Dendritic cell treated with granulocyte-macrophage colony-stimulating factor and Interleukin-4, amounts not matched to agents 40 ng/mL and 50 ng/mL, for 4 days (primary cell): Measurements from ENCODE around the gene NAPA.
"Not testable (repeated sequence)": the region's sequence is repeated elsewhere in the genome, so short reads cannot be mapped to it uniquely, and the experiment has no call there.

Source experiments
- H3K27ac Mint-ChIP-seq: one replicate; pipeline ENCODE4 v1.8.0; 2022; ENCODE audit warnings: mild to moderate bottlenecking, mixed read lengths
- H3K27me3 Mint-ChIP-seq: one replicate; pipeline ENCODE4 v1.8.0; 2022; ENCODE audit warnings: mild to moderate bottlenecking, mixed read lengths
- H3K36me3 Mint-ChIP-seq: one replicate; pipeline ENCODE4 v1.8.0; 2022; ENCODE audit warnings: low read depth, mixed read lengths
- H3K4me1 Mint-ChIP-seq: one replicate; pipeline ENCODE4 v1.8.0; 2022; ENCODE audit warnings: low read depth, mixed read lengths
- H3K4me3 Mint-ChIP-seq: one replicate; pipeline ENCODE4 v1.8.0; 2022; ENCODE audit warnings: mild to moderate bottlenecking, moderate library complexity, mixed read lengths
- H3K9me3 Mint-ChIP-seq: one replicate; pipeline ENCODE4 v1.8.0; 2022; ENCODE audit warnings: mixed read lengths
- intact Hi-C: fragments of 100-400 bp; cut with micrococcal nuclease; formaldehyde crosslinking; loops from one replicate; pipeline ENCODE4 v1.15.0; 2022

NAPA gene

GRCh38 chr19:47492137-47492533 lies 22.7 kb downstream of the NAPA start:
- Mint-ChIP-seq H3K4me1 (peaks cover 19% of the 10 kb centered on the region), H3K4me3 (no peak overlapping the region), H3K27ac (no peak overlapping the region), H3K27me3 (no peaks in the 10 kb centered on the region), H3K9me3 (no peaks in the 10 kb centered on the region), H3K36me3 (peaks cover 100% of the 10 kb centered on the region)
- intact Hi-C loops: no loop called here

GRCh38 chr19:47491358-47492136 lies 23.3 kb downstream of the NAPA start:
- no peak overlapping the region for H3K4me3 Mint-ChIP-seq
- peaks cover 97% of the 10 kb centered on the region for H3K36me3 Mint-ChIP-seq
- H3K27ac Mint-ChIP-seq: no peak overlapping the region

GRCh38 chr19:47490847-47491246 lies 24.0 kb downstream of the NAPA start:
- peaks cover 19% of the 10 kb centered on the region for H3K4me1 Mint-ChIP-seq
- H3K4me3 Mint-ChIP-seq: no peak overlapping the region
- H3K36me3 Mint-ChIP-seq: peaks cover 90% of the 10 kb centered on the region
- H3K9me3 Mint-ChIP-seq: no peaks in the 10 kb centered on the region
- H3K27ac Mint-ChIP-seq: no peak overlapping the region
- H3K27me3 Mint-ChIP-seq: no peaks in the 10 kb centered on the region
- intact Hi-C loops: no loop called here

More at GRCh38 chr19:47491358-47492136, 23.3 kb downstream of the NAPA start:
- H3K27me3 Mint-ChIP-seq: no peaks in the 10 kb centered on the region
- intact Hi-C loops: no loop called here
- no peaks in the 10 kb centered on the region for H3K9me3 Mint-ChIP-seq
- peaks cover 19% of the 10 kb centered on the region for H3K4me1 Mint-ChIP-seq

DNA sequence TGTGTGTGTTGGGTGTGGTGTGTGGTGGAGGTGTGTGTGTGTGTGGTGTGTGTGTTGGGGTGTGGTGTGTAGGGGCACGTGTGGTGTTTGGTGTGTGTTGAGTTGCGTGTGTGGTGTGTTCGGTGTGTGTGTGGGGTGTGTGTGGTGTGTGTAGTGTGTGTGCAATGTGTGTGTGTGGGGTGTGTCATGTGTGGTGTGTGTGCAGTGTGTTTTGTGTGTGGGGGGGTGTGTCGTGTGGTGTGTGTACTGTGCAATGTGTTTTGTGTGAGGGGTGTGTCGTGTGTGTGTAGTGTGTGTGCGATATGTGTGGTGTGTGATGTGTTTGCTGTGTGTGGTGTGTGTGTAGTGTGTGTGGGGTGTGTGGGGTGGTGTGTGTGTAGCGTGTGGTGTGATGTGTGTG lies 24.8 kb downstream of the NAPA start:
- H3K4me1 Mint-ChIP-seq: peaks cover 21% of the 10 kb centered on the region
- no peak overlapping the region for H3K27ac Mint-ChIP-seq
- no peaks in the 10 kb centered on the region for H3K9me3 Mint-ChIP-seq
- peaks cover 87% of the 10 kb centered on the region for H3K36me3 Mint-ChIP-seq
- no peak overlapping the region for H3K4me3 Mint-ChIP-seq
- H3K27me3 Mint-ChIP-seq: no peaks in the 10 kb centered on the region
- intact Hi-C loops: no loop called here

- H3K4me1 Mint-ChIP-seq: peaks cover 28% of the 10 kb centered on the region
- H3K9me3 Mint-ChIP-seq: no peaks in the 10 kb centered on the region
- intact Hi-C loops: loop anchor here (10.0 kb wide), 1 partner anchor 54 kb away; no protein-coding TSS in a partner anchor
- peaks cover 82% of the 10 kb centered on the region for H3K36me3 Mint-ChIP-seq
- H3K27ac Mint-ChIP-seq: no peak overlapping the region
- no peak overlapping the region for H3K4me3 Mint-ChIP-seq
- no peaks in the 10 kb centered on the region for H3K27me3 Mint-ChIP-seq
Observed at GRCh38 chr19:47489072-47489914, 25.6 kb downstream of the NAPA start.

DNA sequence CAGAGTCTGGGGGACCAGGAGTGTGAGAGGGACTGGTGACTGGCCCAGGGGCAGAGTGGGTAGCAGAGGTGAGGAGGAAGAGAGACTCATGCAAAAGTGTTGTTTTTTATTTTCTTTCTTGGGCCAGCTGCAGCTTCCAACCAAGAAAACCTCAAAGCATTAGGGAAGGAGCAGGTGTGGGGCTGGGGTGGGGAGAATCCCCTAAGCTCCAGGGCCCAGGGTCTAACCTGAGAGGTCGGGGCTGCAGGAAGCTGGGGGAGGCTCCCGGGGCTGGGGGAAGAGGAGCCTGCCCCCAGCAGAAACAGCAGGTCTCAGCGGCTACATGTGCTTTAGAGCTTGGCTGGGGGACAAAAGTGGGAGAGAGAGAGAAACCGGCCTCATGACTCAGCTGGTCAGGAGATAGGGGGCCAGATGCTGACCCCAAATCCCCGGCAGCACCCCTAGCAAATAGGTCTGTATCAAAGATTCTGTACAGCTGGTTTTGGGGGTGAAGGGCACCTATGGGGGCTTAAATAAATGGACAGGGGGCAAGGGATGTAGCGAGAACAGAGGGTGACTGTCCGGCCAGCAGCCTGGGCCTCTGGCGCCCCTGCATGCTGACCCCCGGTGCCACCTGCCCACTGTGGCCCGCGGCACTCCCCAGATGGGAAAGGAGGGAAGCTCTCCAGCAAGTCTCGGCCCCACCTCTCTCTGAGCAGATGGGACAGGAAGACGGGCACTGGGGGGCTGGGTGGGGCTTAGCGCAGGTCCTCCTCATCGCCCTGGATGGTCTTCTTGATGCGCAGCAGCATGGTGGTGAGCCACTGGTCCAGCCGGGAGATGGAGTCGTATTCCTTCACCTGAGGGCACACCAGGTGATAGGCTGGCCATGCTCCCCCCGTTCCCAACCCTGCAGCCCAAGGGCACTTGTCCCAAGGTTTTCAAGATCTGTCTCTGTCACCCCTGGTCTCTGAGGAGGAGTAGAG lies 27.0 kb downstream of the NAPA start:
- Mint-ChIP-seq H3K9me3 (no peaks in the 10 kb centered on the region), H3K36me3 (peaks cover 74% of the 10 kb centered on the region), H3K27me3 (no peaks in the 10 kb centered on the region), H3K27ac (no peak overlapping the region), H3K4me1 (peaks cover 41% of the 10 kb centered on the region), H3K4me3 (no peak overlapping the region)
- intact Hi-C loops: loop anchor here (10.0 kb wide), 1 partner anchor 53 kb away; no protein-coding TSS in a partner anchor

DNA sequence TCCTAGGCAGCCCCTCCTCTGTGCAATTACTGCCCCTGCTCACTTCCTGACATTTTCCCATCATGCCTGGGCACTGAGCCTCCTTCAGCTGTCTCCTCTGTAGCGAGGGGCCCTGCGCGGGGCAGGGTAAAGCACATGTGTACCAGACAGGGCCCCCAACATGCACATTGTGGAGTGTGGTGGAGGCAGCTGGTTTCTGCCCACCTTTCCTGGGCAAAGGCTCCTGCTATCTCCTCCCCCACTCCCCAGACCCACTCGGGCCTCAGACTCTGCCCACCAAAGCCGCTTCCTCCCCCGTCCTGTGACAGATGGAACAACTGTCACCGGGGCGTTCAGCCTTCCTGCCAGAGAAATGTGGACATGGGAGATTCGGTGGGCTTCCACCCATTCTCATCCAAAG lies 28.0 kb downstream of the NAPA start:
- no peaks in the 10 kb centered on the region for H3K9me3 Mint-ChIP-seq
- peaks cover 65% of the 10 kb centered on the region for H3K36me3 Mint-ChIP-seq
- H3K4me1 Mint-ChIP-seq: peaks cover 41% of the 10 kb centered on the region
- intact Hi-C loops: loop anchor here (10.0 kb wide), 1 partner anchor 52 kb away; no protein-coding TSS in a partner anchor
- no peaks in the 10 kb centered on the region for H3K27me3 Mint-ChIP-seq
- no peak overlapping the region for H3K4me3 Mint-ChIP-seq
- H3K27ac Mint-ChIP-seq: no peak overlapping the region

GRCh38 chr19:47486220-47486619 lies 28.6 kb downstream of the NAPA start:
- H3K9me3 Mint-ChIP-seq, H3K27ac Mint-ChIP-seq, H3K27me3 Mint-ChIP-seq, H3K4me3 Mint-ChIP-seq: not testable (repeated sequence)
- Mint-ChIP-seq H3K36me3 (peaks cover 58% of the 10 kb centered on the region), H3K4me1 (peaks cover 41% of the 10 kb centered on the region)
- intact Hi-C loops: loop anchor here (10.0 kb wide), 1 partner anchor 51 kb away; no protein-coding TSS in a partner anchor

- Mint-ChIP-seq H3K27me3 (peaks cover 6% of the 10 kb centered on the region), H3K4me1 (peaks cover 49% of the 10 kb centered on the region), H3K9me3 (no peaks in the 10 kb centered on the region), H3K36me3 (peaks cover 48% of the 10 kb centered on the region), H3K4me3 (no peak overlapping the region), H3K27ac (peak overlapping the region; percentile 99)
- intact Hi-C loops: loop anchor here (10.0 kb wide), 1 partner anchor 50 kb away; no protein-coding TSS in a partner anchor
Observed at GRCh38 chr19:47485210-47485609, 29.7 kb downstream of the NAPA start.

DNA sequence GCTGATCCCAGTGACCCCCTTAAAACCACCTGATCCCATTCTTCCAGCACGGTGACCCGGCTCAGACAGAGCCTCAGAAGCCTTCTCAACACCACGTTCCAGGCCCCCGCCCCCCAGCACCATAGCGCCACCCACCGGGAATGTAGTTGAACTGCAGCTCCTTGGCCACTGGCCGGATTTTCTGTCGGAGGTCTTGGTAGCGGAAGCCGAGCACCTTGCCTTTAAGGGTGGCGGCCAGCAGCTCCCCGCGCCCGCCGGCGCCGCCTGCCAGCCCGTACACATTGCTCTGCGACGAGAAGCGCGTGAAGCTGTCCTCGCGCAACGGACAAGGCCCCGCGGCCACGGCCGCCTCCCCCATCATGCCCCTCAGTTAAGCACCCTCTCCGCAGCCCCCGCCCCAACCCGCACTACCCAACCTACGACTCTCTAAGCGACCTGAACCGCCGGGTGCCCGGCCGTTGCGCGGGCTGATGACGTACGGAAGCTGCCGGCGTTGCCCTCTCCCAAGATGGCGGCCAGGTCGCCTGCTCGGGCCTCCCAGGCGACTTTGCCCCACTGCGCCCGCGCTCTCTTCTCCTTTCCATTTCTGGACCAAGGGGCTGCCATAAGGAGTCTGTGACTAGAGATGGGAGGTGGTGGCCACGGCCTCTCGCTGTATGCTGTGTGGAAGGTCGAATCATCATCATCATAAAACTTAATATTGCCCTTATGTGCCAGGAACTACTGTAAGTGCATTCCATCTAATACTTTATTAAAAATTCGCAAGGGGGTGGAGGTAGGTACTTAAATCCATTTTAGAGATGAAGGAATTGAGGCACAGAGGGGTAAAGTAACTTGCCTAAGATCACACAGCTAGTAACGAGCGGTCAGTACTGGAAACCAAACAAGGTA lies 30.8 kb downstream of the NAPA start, which contains the start of gene KPTN:
TSS of gene KPTN (minus strand) at position 420 of the 891 bp plus-strand sequence. CDS start at position 361, 59 bp downstream.
- Mint-ChIP-seq H3K4me3 (peak within 1 kb of the TSS; percentile 87), H3K27ac (peak within 1 kb of the TSS; percentile 99), H3K36me3 (peaks cover 36% of the 10 kb centered on the region), H3K9me3 (no peaks in the 10 kb centered on the region), H3K27me3 (peaks cover 8% of the 10 kb centered on the region), H3K4me1 (peaks cover 43% of the 10 kb centered on the region)
- intact Hi-C loops: loop anchor here (1.0 to 10.0 kb wide), 2 partner anchors 31 to 49 kb away; partner anchors contain the start of gene NAPA

DNA sequence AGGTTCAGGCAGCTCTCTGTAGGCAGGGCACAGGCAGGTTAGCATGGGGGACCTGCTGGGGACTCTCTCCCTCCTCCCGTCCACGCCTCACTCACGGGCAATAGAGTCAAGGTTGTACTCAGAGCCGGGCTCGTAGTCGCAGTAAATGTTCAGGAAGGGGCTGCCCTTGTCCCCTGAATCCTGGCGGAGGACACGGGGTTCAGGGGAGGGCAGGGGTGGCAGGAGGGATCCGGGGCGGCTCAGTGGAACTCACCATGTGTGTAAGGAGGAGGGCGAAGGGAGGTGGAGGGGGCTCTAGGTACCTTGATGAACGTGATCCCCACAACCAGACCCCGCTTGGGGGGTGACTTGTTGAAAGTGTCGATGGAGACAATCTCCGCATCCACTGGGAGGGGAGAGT lies 31.7 kb downstream of the NAPA start:
- intact Hi-C loops: loop anchor here (10.0 kb wide), 1 partner anchor 48 kb away; no protein-coding TSS in a partner anchor
- Mint-ChIP-seq H3K27me3 (peaks cover 8% of the 10 kb centered on the region), H3K9me3 (no peaks in the 10 kb centered on the region), H3K4me3 (no peak overlapping the region), H3K4me1 (peaks cover 41% of the 10 kb centered on the region), H3K36me3 (peaks cover 28% of the 10 kb centered on the region), H3K27ac (peak overlapping the region; percentile 99)

DNA sequence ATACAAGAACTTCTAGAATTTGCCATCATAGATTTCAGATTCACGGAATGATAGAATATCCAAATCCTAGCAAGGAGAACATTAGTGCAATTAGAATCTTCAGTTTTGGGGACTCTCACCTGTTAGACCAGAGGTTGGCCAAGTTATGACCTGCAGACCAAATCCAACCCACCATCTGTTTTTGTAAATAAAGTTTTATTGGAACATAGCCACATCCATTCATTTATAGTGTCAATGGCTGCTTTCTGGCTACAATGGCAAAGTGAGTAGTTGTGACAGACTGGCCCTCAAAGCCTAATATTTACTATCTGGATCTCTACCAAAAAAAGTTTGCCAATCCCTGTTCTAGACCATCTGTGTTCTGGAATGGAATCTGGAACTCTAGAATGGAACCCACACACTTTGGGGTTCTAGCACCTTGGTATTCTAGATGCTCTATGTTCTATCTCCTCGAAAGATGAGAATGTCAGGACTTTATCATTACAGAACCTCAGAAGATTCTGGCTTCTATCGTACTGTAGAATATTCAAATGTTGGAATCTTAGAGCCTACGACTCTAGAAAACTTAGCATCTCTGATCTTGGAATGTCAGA lies 33.3 kb downstream of the NAPA start:
- intact Hi-C loops: loop anchor here (10.0 kb wide), 1 partner anchor 47 kb away; no protein-coding TSS in a partner anchor
- Mint-ChIP-seq H3K36me3 (peaks cover 14% of the 10 kb centered on the region), H3K27me3 (peaks cover 8% of the 10 kb centered on the region), H3K27ac (no peak overlapping the region), H3K9me3 (no peaks in the 10 kb centered on the region), H3K4me1 (peaks cover 36% of the 10 kb centered on the region), H3K4me3 (no peak overlapping the region)
